Large intestine (tissue), 3 donors: ENCODE measurements around the gene SMAD7. TPM values are rescaled to one million over a fixed set of nuclear protein-coding genes. Genes with fewer than 3 reads are reported as not detected.

Source experiments
- DNase-seq, 2 donors: peaks; one replicate each; pipeline versions ENCODE4 v3.0.0 to v3.0.0-alpha.2; 2013
- H3K27ac ChIP-seq: one replicate; pipeline ENCODE4 v1.5.1; 2013; ENCODE audit warnings: low read length
- H3K27me3 ChIP-seq: 2 replicates; pipeline ENCODE4 v1.6.1; 2013; ENCODE audit warnings: low read length; ENCODE audit not compliant: control insufficient read depth, insufficient read depth
- H3K36me3 ChIP-seq: 2 replicates; pipeline ENCODE4 v1.6.1; 2013; ENCODE audit warnings: low read length; ENCODE audit not compliant: control insufficient read depth, insufficient read depth
- H3K4me1 ChIP-seq: one replicate; pipeline ENCODE4 v1.6.1; 2013; ENCODE audit warnings: low read length; ENCODE audit not compliant: control insufficient read depth, insufficient read depth
- H3K4me3 ChIP-seq: one replicate; pipeline ENCODE4 v1.5.1; 2013; ENCODE audit warnings: low read length
- H3K9me3 ChIP-seq: one replicate; pipeline ENCODE4 v1.6.1; 2013; ENCODE audit warnings: mild to moderate bottlenecking, low read depth, low read length, moderate library complexity; ENCODE audit not compliant: control insufficient read depth
- WGBS: methylation state at CpG from one replicate; pipeline ENCODE4 v1.1.5; 2013; ENCODE audit warnings: low lambda C conversion rate; ENCODE audit not compliant: insufficient coverage; 5-methylcytosine and 5-hydroxymethylcytosine counted together
- polyA plus RNA-seq: library from polyadenylated mRNA; unstranded; fragments of 120-200 nt; gene quantifications from one replicate; pipeline ENCODE4 v1.2.1, GENCODE V29; 2013

SMAD7 gene
- polyA plus RNA-seq, 1 donor, result 59.4 TPM

DNA sequence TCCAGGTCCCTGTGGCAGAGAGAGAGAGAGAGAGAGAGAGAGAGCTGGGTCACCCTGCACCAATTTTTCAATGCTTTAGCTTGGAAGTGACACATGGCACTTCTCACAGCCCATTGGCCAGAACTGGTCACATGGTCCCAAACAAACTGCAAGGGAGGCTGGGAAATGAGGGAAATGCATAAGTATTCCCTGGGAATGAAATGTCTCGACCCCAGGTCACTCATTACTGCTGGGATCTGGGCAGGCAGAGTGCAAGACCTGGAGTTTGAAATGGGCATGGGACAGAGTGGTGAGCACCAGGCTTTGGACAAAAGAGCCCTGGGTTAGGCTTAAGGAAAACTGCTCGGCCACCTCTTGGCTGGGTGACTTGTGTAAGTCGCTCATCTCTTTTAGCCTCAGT lies 37.0 kb downstream of the SMAD7 start:
- Histone ChIP-seq H3K4me1 (peaks cover 16% of the 10 kb centered on the region), H3K9me3 (peaks cover 2% of the 10 kb centered on the region)

GRCh38 chr18:48913201-48913600 lies 37.6 kb downstream of the SMAD7 start:
- no peaks in the 10 kb centered on the region for H3K36me3 ChIP-seq
- DNase-seq, result no peak
- no peak overlapping the region for H3K27ac ChIP-seq
- peaks cover 16% of the 10 kb centered on the region for H3K4me1 ChIP-seq
- no peak overlapping the region for H3K4me3 ChIP-seq
- peaks cover 2% of the 10 kb centered on the region for H3K9me3 ChIP-seq
- WGBS, result no CpG with 5 or more reads among the region's 5 CpGs
- no peaks in the 10 kb centered on the region for H3K27me3 ChIP-seq

More for the DNA sequence above, 37.0 kb downstream of the SMAD7 start:
- Histone ChIP-seq H3K36me3 (peaks cover under 1% of the 10 kb centered on the region), H3K27ac (no peak overlapping the region), H3K4me3 (no peak overlapping the region), H3K27me3 (no peaks in the 10 kb centered on the region)
- WGBS, result no CpG with 5 or more reads among the region's 3 CpGs
- DNase-seq, result no peak

DNA sequence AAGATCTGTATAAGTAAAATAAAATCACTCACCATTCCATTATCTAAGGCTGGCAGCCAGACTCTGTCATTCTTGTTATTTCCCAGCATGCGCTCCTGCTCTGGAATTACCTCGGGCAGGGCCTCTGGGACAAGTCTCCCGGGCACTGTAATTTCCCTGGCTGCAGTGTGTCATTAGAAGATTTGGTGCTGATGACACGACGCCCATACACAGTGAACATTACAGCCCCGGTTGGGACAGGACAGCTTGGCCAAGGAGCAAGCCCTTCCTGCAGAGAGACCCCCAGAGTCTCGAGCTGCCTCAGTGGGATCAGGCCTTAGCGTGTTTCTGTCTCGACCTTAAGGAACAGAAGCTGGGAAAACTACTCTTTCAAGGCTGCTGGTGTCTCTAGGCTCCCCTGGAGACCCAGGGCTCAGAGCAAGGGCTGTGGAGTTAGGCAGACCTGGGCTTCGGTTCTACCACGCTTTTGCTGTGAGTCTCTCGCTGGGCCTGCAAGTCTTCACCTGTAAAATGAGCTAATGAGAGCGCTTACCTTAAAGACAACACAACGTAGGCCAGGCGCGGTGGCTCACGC lies 39.7 kb downstream of the SMAD7 start:
- Histone ChIP-seq H3K27me3 (no peaks in the 10 kb centered on the region), H3K4me1 (peaks cover 14% of the 10 kb centered on the region), H3K36me3 (no peaks in the 10 kb centered on the region), H3K4me3 (no peak overlapping the region), H3K27ac (no peak overlapping the region), H3K9me3 (peaks cover 2% of the 10 kb centered on the region)
- no peak for DNase-seq
- 95% methylated on average over 4 of the region's 17 CpGs for WGBS

GRCh38 chr18:48909721-48910120 lies 41.0 kb downstream of the SMAD7 start:
- Histone ChIP-seq H3K9me3 (peaks cover 10% of the 10 kb centered on the region), H3K27me3 (no peaks in the 10 kb centered on the region), H3K4me1 (peaks cover 4% of the 10 kb centered on the region), H3K27ac (no peak overlapping the region), H3K4me3 (no peak overlapping the region), H3K36me3 (no peaks in the 10 kb centered on the region)
- 83% methylated on average over 1 of the region's 6 CpGs for WGBS
- no peak for DNase-seq

GRCh38 chr18:48908916-48909315 lies 41.8 kb downstream of the SMAD7 start:
- DNase-seq, result no peak
- no peak overlapping the region for H3K27ac ChIP-seq
- no peaks in the 10 kb centered on the region for H3K27me3 ChIP-seq
- H3K36me3 ChIP-seq, result no peaks in the 10 kb centered on the region
- whole genome bisulfite sequencing, result 100% methylated on average over 1 of the region's 3 CpGs
- H3K4me3 ChIP-seq, result no peak overlapping the region
- peaks cover 14% of the 10 kb centered on the region for H3K9me3 ChIP-seq
- no peaks in the 10 kb centered on the region for H3K4me1 ChIP-seq

DNA sequence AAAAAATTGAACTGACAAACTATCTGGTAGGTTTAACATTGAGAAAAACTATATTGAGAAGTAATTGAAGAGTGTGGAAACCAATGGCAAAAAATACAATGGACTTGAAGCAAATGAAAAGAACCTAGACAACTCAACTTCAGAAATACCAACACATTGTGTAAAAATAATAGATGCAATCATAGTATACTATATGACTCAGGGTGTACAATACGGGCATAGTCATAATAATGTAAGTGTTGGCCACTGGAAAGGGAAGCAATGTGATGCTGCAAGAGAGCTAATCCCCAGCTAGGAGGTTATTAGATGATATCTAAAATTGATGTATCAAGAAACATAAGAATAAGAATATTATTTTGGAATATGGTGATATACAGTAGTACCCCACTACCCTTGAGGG lies 45.3 kb downstream of the SMAD7 start:
- Histone ChIP-seq H3K36me3 (no peaks in the 10 kb centered on the region), H3K4me1 (peaks cover 13% of the 10 kb centered on the region), H3K4me3 (no peak overlapping the region), H3K27ac (no peak overlapping the region), H3K27me3 (no peaks in the 10 kb centered on the region), H3K9me3 (peaks cover 12% of the 10 kb centered on the region)
- DNase-seq, result no peak
- no CpG with 5 or more reads among the region's 1 CpG for WGBS

DNA sequence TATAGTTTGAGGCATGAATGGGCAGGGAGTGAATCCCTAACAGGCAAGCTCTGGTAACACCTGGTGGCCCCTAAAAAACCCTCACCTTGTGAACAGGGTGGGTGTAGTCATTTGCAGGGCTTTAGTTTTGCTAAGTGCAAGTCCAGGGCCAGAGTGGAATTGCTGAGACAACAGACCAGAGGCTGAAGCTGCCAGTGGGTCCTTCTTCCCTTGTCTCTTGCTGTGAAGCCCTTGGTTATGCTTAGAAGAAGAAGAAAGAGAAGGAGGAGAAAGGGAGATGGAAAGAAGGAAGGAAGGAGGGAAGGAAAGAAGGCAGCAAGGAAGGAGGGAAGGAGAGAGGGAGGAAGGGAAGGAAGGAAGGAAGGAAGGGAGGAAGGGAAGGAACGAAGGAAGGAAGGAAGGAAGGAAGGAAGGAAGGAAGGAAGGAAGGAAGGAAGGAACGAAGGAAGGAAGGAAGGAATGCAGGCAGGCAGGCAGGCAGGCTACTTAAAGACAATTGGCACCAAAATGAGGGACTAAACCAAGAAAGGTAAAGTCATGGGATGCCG lies 45.8 kb downstream of the SMAD7 start:
- 96% methylated on average over 3 of the region's 3 CpGs for WGBS
- no peak for DNase-seq
- H3K9me3 ChIP-seq, result peaks cover 12% of the 10 kb centered on the region
- no peaks in the 10 kb centered on the region for H3K27me3 ChIP-seq
- H3K27ac ChIP-seq, result no peak overlapping the region
- H3K4me1 ChIP-seq, result peaks cover 13% of the 10 kb centered on the region
- H3K4me3 ChIP-seq, result no peak overlapping the region
- H3K36me3 ChIP-seq, result no peaks in the 10 kb centered on the region

DNA sequence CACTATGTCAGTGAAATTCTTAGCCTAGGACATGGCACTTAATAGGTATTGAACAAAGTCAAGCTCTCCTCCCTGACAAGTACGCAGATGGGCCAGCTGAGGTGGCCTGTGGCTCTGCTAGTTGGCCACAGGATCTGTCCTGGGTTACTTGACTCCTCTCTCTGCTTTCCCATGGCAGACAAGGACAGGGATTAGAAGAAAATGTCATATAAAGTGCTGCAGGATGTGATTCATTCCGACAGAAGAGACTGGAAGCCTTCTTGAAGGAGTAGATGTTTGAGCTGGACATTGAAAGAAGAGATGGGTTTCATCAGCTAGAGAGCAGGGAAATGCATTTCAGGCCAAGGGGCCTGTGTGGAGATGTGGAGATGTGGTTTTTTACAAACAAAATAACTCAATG lies 46.7 kb downstream of the SMAD7 start:
- Histone ChIP-seq H3K27me3 (no peaks in the 10 kb centered on the region), H3K9me3 (peaks cover 12% of the 10 kb centered on the region), H3K27ac (no peak overlapping the region), H3K4me1 (peaks cover 13% of the 10 kb centered on the region), H3K36me3 (no peaks in the 10 kb centered on the region), H3K4me3 (no peak overlapping the region)
- no peak for DNase-seq
- WGBS, result no CpG with 5 or more reads among the region's 2 CpGs

GRCh38 chr18:48902856-48903601 lies 47.7 kb downstream of the SMAD7 start:
- no peak for DNase-seq
- no peak overlapping the region for H3K4me3 ChIP-seq
- no peaks in the 10 kb centered on the region for H3K27me3 ChIP-seq
- peaks cover 13% of the 10 kb centered on the region for H3K4me1 ChIP-seq
- H3K27ac ChIP-seq, result no peak overlapping the region
- WGBS, result no CpG with 5 or more reads among the region's 8 CpGs
- no peaks in the 10 kb centered on the region for H3K36me3 ChIP-seq
- peaks cover 12% of the 10 kb centered on the region for H3K9me3 ChIP-seq

DNA sequence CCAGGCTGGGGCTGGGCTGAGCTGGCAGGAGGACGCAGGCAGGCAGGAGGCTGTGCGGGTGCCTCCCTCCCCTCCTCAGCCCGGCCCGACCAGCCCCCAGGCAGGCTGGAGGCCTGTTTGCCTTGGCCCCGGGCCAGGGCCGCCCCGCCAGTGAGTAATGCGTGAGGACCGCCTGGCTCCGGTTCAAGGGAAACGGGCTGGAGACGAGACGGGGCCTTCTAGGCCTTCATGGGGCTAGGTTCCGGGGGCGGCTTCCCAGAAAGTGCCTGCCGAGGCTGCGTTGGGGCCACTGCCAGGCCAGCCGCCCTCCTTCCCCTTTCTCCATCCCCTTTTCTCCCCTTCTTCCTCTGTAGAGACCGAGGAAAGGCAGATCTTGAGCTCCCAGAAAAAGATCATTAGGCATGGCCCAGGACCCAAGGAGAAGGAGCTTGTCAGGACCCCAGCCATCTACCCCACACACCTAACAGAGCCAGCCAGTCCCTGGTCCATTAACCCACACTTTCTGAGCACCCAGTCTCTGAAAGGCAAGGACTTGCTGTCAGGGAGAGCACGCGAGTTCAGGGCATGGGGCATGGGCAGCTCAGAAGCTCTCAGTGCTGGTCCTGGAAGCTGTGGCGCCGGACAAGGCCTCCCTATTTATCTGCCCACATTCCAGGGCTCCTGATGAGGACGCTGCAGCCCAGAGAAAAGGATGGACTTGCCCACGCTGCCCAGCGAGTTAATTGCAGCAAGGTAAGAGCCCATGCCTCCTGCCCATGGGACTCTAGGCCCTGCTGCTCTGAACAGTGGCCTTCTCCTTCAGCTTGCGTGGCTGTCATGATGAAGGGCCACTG lies 48.5 kb downstream of the SMAD7 start:
- no peak overlapping the region for H3K4me3 ChIP-seq
- H3K27ac ChIP-seq, result peak overlapping the region; percentile 56
- H3K36me3 ChIP-seq, result no peaks in the 10 kb centered on the region
- H3K27me3 ChIP-seq, result no peaks in the 10 kb centered on the region
- no CpG with 5 or more reads among the region's 27 CpGs for WGBS
- peaks cover 13% of the 10 kb centered on the region for H3K4me1 ChIP-seq
- peaks cover 12% of the 10 kb centered on the region for H3K9me3 ChIP-seq
- peak; percentile 81 to 92 for DNase-seq
